MCF 10A (cell line): ENCODE data around the gene GFPT1. TPM values are rescaled to one million over a fixed set of nuclear protein-coding genes. Genes with fewer than 3 reads are reported as not detected.

ENCODE experiments used
- BruUV-seq: library from RNA; stranded (reverse); fragments of 400-500 nt; replicated peaks from 2 replicates; lab custom pipeline; 2021; lab: Mats Ljungman, UMichigan
- CTCF ChIA-PET: fragments of 300-600 bp; sonication (Branson Sonifier 250); formaldehyde crosslinking; extraction: SDS; loops from one replicate; lab custom pipeline; 2021; ENCODE audit warnings: antibody characterized with exemption, inconsistent platforms; lab: Yijun Ruan, JAX
- POLR2A ChIA-PET: fragments of 300-600, 350-650 bp; sonication (Branson Sonifier 250); formaldehyde crosslinking; extraction: SDS; loops from one replicate; lab custom pipeline; 2020; ENCODE audit warnings: antibody characterized with exemption, inconsistent platforms; lab: Yijun Ruan, JAX
- DNase-seq: peaks from one replicate; pipeline ENCODE4 v3.0.0-alpha.2; 2018; ENCODE audit not compliant: unreplicated experiment
- H3K27ac Mint-ChIP-seq: one replicate; pipeline ENCODE4 v1.8.0; 2022; ENCODE audit warnings: mild to moderate bottlenecking, low read depth, mixed read lengths; ENCODE audit not compliant: unreplicated experiment
- H3K27me3 Mint-ChIP-seq: one replicate; pipeline ENCODE4 v1.8.0; 2022; ENCODE audit warnings: mixed read lengths; ENCODE audit not compliant: insufficient read depth, unreplicated experiment
- H3K36me3 Mint-ChIP-seq: one replicate; pipeline ENCODE4 v1.8.0; 2022; ENCODE audit warnings: mild to moderate bottlenecking, moderate library complexity, mixed read lengths; ENCODE audit not compliant: insufficient read depth, unreplicated experiment
- H3K4me1 Mint-ChIP-seq: one replicate; pipeline ENCODE4 v1.8.0; 2022; ENCODE audit warnings: mixed read lengths; ENCODE audit not compliant: insufficient read depth, unreplicated experiment
- H3K4me3 Mint-ChIP-seq: one replicate; pipeline ENCODE4 v1.8.0; 2022; ENCODE audit warnings: mild to moderate bottlenecking, moderate library complexity, mixed read lengths; ENCODE audit not compliant: unreplicated experiment
- H3K9me3 Mint-ChIP-seq: one replicate; pipeline ENCODE4 v1.8.0; 2022; ENCODE audit warnings: mixed read lengths; ENCODE audit not compliant: unreplicated experiment
- CTCF ChIP-seq: fragments of 200-600 bp; IDR thresholded peaks from one replicate; pipeline ENCODE4 v1.8.0; 2022; ENCODE audit warnings: antibody characterized with exemption, mild to moderate bottlenecking; ENCODE audit not compliant: unreplicated experiment
- intact Hi-C: fragments of 100-400 bp; cut with micrococcal nuclease; formaldehyde crosslinking; loops from 2 replicates; pipeline ENCODE4 v1.14.1; 2022
- total RNA-seq: library from RNA; stranded (reverse); gene quantifications from 2 replicates; pipeline ENCODE4 v1.2.3, GENCODE V29; 2022

The GFPT1 gene
- total RNA-seq, 1 experiment from 2014 or later, result 176 TPM

- TF ChIP-seq CTCF, result no peak
- DNase-seq, result no peak
- Mint-ChIP-seq H3K27me3 (peaks cover 32% of the 10 kb centered on the region), H3K27ac (peak overlapping the region; percentile 36), H3K9me3 (no peaks in the 10 kb centered on the region), H3K36me3 (no peaks in the 10 kb centered on the region), H3K4me1 (no peaks in the 10 kb centered on the region), H3K4me3 (no peak overlapping the region)
- BruUV-seq, result no TSS peak
- intact Hi-C loops, result no loop called here
- ChIA-PET CTCF (interaction anchor here (0.6 to 0.7 kb wide), 2 partner anchors 80 to 255 kb away, joined by 3 to 4 read pairs; no protein-coding TSS in a partner anchor), POLR2A (interaction anchor here (0.6 kb wide), 1 partner anchor 114 kb away, joined by 3 read pairs; no protein-coding TSS in a partner anchor)
Measured at GRCh38 chr2:69272803-69273471, 114.1 kb downstream of the GFPT1 start.

DNA sequence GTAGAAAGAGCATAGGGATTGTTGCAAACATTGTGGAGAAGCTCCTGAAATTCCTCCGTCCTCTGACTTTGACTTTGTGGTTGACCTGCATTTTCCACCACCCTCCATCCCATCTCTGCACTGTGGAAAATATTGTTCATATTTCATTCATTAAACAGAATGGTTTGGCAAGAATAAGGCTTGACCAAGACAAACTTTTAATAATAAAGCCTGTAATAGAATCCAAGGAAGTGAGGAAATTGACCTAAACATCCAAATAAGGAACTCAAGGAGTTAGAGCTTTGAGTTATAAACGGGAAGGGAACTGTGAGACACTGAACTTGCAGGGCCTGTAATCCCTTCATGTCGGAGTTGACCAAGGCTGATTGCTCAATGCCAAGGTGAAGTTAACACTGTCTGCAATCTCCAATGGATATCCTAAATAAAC, 115.2 kb downstream of the GFPT1 start:
- Mint-ChIP-seq H3K27ac (no peak overlapping the region), H3K36me3 (no peaks in the 10 kb centered on the region), H3K4me1 (no peaks in the 10 kb centered on the region), H3K4me3 (no peak overlapping the region), H3K9me3 (no peaks in the 10 kb centered on the region), H3K27me3 (peaks cover 28% of the 10 kb centered on the region)
- CTCF ChIA-PET, result no interaction called here
- POLR2A ChIA-PET, result interaction anchor here (0.6 kb wide), 1 partner anchor 582 kb away, joined by 3 read pairs; no protein-coding TSS in a partner anchor
- intact Hi-C loops, result no loop called here
- DNase-seq, result no peak
- BruUV-seq, result no TSS peak
- TF ChIP-seq CTCF, result no peak

Other genes starting within 250 kb of the GFPT1 start
- gene NFU1, start 50.2 kb upstream of the GFPT1 start, total RNA-seq, result 29.5 and 32.3 TPM in 2 replicates